HPDE6-E6E7 (cell line): ENCODE data around the gene ZBTB43.

Source experiments
- DNase-seq: peaks from one replicate; pipeline ENCODE4 v3.0.0; 2011; ENCODE audit warnings: missing footprints; ENCODE audit errors: extremely low spot score

ZBTB43 gene

GRCh38 chr9:126830827-126831226 is 26.0 kb downstream of the ZBTB43 start:
- DNase-seq, result no peak

- DNase-seq, result no peak
Measured at GRCh38 chr9:126832440-126832839, 27.6 kb downstream of the ZBTB43 start.

- DNase-seq, result no peak
Measured at GRCh38 chr9:126833020-126833419, 28.2 kb downstream of the ZBTB43 start.

- DNase-seq, result no peak
Measured at GRCh38 chr9:126833710-126834345, 29.0 kb downstream of the ZBTB43 start.

- no peak for DNase-seq
Measured at GRCh38 chr9:126834672-126835071, 29.8 kb downstream of the ZBTB43 start.

- no peak for DNase-seq
Measured at GRCh38 chr9:126836216-126836615, 31.4 kb downstream of the ZBTB43 start.

GRCh38 chr9:126838055-126838811 is 33.4 kb downstream of the ZBTB43 start:
- DNase-seq, result no peak

GRCh38 chr9:126838895-126839294 is 34.1 kb downstream of the ZBTB43 start:
- no peak for DNase-seq

GRCh38 chr9:126839301-126839700 is 34.5 kb downstream of the ZBTB43 start:
- DNase-seq, result no peak

GRCh38 chr9:126842220-126842842 is 37.5 kb downstream of the ZBTB43 start:
- no peak for DNase-seq

GRCh38 chr9:126842977-126843799 is 38.3 kb downstream of the ZBTB43 start:
- no peak for DNase-seq

- peak; percentile 29 for DNase-seq
Measured at GRCh38 chr9:126844085-126844484, 39.2 kb downstream of the ZBTB43 start.

- DNase-seq, result no peak
Measured at GRCh38 chr9:126847051-126847450, 42.2 kb downstream of the ZBTB43 start.

GRCh38 chr9:126849591-126850225 is 44.9 kb downstream of the ZBTB43 start:
- no peak for DNase-seq

GRCh38 chr9:126851286-126851880 is 46.5 kb downstream of the ZBTB43 start:
- DNase-seq, result no peak

- DNase-seq, result no peak
Measured at GRCh38 chr9:126852086-126852688, 47.3 kb downstream of the ZBTB43 start.

GRCh38 chr9:126853667-126854066 is 48.8 kb downstream of the ZBTB43 start:
- peak; percentile 27 for DNase-seq

GRCh38 chr9:126854734-126855133 is 49.9 kb downstream of the ZBTB43 start:
- DNase-seq, result no peak

- DNase-seq, result no peak
Measured at GRCh38 chr9:126856326-126856877, 51.6 kb downstream of the ZBTB43 start.

GRCh38 chr9:126857261-126857960 is 52.6 kb downstream of the ZBTB43 start:
- DNase-seq, result no peak
